HG02588 (cell line): ENCODE results near the gene GABBR2.

Experiments
- ATAC-seq: cut with Tn5 transposase; IDR thresholded peaks from one replicate; pipeline ENCODE4 v1.9.1; 2021; ENCODE audit warnings: mild to moderate bottlenecking, moderate library complexity; ENCODE audit not compliant: unreplicated experiment

Gene GABBR2

DNA sequence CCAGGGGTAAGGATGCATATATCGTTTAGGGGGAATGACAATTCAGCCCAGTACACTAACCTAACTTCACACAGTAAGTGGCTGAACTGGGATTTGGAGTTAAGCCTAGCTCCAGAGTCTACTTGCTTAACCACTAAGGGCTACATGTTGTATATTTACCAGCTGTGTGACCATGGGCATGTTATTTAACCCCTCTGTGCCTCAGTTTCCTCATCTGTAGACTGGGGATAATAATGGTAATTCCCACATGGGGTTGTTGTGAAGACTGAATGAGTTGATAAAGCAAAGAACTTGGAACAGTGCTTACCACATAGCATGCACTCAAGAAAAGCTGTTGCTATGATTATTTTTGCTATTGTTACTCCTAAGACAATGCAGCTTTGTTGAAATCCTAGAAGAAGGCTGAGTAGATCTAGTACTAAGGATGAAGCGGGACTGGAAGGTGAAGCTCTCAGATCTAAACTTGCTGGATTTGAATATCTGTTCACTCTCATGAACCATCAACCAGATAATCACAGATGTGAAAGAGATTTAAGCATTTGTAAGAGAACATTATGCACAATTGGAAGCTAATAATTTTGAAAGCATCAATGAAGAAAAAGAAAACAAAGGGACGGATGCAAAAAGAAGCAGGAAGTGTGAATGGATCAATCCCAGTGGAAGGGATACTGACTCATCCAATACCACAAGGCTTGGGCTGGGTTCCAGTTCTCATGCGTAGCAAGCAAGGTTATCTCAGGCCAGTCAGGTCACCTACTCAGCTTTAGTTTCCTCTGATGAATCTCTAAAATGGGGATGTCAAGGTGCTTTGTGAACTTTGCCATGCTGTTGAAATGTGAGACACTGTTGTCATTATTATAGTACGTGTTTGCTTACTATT lies 374.8 kb downstream of the GABBR2 start:
- no peak for ATAC-seq

DNA sequence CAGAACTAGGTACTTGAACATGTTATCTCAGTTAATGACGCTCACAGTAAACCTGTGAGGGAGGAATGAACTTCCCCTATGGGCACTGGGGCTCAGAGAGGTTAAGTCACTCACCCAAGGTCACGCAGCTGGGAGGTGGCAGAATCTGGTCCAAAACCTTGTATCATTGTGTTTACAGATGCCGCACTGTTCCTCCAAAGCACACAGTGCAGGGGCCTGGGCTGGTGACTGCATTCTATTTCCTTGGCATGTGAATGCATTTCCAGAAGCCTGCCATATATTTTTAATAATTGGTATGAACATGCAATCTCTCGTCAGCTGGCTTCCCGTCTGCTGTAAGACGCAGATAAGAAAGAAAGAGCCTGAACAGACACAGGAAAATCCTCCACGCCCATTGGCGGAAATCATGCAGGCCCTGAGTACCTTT lies 376.3 kb downstream of the GABBR2 start:
- no peak for ATAC-seq

DNA sequence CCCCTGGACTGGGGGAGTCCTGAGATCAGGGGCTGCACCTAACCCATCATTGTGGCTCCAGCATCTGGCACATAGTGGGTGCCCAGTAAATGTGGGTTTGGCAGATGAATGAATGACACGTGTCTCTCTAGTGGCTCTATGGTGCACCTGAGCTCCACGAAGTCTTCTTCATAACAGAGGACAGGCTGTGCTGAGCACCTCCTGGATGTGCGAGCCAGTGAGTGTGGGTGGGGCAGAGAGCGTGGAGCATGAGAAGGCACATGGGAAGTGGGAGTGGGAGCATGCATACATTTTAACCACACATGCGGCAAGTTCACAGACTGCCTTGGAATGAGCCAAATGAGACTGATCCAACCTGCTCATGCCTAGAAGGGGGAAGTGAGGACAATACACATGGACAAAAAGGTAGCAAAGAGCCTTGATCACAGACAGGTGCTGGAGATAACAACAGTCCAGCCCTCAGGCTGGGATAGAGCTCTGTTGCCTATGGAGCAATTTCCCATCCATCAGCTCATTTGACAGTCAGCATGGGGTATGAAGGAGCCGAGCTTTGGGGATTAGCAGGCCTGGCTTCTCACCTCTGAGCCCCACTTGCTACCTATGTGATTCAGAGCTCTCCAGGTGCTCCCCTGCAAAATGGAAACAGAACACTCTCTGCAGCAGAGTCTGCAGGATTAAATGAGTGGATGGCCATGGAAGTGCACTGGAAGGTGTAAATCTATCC lies 377.0 kb downstream of the GABBR2 start:
- no peak for ATAC-seq

DNA sequence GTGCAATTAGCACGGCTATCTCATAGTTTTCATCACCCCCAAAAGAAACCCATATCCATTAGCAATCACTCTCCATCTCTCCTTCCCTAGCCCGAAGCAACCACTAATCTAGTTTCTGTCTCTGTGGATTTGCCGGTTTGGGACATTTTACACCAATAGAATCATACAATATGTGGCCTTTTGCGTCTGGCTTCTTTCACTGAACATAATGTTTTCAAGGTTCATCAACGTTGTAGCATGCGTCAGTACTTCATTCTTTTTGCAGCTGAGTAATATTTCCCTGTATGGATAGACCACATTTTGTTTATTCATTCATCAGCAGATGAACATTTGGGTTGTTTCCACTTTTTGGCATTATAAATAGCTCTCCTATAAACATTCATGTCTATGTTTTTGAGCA lies 377.9 kb downstream of the GABBR2 start:
- no peak for ATAC-seq

DNA sequence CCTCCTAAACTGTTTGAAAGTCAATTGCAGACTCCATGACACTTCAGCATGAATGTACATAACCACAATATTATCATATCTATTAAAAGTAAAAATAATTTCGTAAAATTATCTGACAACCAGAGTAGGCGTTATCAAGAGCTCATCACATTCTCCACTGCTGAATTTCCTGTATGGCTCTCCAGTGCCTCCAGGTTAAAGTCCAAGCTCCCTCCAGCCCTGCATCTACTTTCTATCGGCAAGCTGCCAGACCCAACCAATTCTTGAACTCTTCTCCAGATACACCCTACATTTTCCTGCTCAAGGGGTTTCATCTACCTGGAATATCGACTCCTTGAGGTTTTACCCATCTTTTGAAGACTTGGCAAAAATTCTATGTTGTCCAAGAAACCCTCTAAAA lies 378.8 kb downstream of the GABBR2 start:
- no peak for ATAC-seq

DNA sequence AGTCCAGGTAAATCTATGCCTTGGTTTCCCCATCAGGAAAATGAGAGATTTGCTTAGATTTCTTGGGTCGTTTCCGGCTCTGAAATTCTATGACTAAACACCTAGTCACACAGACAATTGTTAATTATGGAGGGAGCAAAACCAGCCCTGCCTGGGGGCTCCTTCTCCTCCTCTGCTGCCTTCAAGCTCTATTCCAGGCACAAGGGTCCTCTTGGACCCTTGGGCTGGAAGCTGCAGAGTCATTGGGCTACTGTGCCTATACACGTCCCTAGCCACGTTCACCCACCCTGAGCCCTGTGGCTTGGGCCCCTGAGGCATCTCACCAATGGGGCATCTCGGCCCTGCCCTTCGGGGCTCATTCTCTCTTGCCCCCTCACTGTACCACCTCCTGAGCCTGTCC lies 379.5 kb downstream of the GABBR2 start:
- no peak for ATAC-seq

DNA sequence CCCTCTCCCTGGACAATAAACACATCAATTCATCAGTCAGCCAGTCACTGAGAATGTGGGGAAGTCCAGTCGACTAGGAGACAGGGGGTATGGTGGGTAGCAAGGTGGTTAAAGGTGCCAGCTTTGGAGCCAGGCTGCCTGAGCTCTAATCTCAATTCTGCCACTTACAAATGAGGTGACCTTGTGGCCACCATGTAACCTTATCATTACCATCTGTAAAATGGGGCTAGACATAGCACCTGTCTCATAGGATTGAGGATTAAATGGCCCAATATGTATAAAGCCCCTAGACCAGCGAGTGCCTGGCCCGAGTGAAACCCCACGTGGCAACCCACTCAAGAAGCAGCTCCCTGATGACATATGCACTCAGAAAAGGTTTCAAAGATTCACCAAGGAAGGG lies 380.0 kb downstream of the GABBR2 start:
- no peak for ATAC-seq

DNA sequence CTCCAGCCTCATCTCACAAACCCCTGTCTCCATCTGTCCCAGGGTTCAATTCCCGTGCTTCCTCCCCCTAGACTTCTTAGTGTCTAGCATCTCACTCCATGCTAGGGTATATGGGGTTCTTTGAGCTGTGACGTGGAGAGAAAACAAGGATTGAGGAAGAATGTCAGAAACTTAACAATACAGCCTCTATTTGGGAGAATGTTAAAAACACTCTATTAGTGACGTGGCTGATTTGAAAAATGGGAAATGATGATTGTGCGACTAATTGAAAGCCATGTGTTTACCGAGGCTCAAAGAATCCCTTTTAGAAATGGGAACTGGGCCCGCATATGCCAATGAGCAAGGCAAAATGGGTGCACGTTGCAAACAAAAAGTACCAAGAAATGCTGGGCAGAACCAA lies 380.6 kb downstream of the GABBR2 start:
- no peak for ATAC-seq

DNA sequence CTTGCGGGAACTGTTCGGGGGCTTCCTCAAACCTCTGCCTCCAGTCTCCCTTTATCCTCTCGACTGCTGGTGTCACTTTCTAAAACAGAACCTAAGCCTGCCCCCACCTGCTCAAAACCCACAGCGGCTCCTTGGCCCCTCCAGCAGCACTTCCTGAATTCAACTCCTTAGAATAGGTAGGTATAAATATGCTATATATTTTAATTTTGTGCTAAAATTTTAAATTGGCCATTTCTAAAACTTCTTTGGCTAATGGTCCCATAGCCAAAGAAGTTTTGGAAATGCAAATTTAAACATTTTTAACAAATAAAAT lies 381.5 kb downstream of the GABBR2 start:
- no peak for ATAC-seq

DNA sequence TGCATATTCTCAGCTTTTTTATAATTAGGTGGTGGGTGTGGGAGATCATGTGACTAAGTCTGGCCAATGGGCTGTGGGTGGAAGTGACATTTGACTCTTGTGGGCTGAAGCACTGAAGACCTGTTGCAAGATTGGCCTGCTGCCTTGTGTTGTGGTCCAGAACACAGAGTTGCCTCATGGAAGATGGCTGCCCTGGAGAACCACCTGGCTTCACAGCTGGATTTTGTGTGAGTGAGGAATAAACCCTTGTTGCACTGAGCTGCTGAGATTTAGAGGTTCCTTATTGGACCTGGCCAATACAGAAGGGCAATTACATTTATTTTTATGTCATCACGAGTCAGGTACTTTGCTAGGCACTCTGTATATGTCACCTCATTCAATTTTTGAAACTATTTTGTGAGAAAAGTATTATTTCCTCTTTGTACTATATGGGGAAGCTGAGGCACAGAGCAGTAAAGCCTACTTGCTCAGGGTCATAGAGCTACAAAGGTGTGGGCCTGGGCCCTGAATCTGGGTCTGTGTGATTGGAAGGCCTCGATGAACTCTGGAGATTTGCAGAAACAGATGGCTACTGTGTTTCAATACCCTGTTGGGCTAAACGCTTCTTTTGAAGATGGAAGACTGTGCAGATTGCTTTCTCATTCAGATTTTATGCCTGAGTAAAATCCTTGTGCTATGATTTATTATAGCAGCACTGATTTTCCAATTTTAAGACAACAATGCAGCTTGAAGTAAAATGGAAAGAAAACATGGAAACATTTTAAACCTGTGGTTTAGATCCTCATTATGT lies 382.1 kb downstream of the GABBR2 start:
- ATAC-seq = no peak

DNA sequence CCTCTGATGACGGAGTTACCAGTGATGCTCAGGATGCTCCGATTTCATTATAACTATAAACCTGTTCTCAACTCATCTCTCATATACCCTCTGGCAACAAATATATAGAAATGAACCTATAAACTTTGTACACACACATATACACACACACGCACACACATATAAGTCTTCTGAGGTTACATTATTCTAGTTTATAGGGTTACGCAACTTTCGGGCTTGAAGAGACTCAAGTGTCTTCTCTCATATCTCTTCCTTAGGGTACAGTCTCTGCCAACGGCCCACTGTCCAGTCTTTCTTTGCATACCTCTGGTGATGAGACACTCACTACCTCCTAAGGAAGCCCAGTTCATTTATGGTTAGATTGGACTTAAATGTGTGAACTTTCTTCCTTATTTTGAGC lies 383.9 kb downstream of the GABBR2 start:
- ATAC-seq = no peak

DNA sequence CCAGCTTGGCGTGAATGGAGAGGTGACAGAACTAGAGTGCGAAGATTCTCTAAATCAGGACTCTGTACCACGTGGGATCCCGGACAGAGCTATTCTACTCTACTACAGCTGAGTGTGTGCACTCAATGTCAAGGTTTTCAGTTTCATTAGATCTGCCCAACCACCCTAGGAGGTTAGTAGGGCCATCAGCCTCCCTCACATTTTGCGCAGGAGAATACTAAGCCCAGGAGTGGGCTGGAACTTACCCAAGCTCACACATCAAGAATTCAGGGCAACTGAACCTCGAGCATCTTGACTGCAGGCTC lies 385.0 kb downstream of the GABBR2 start:
- no peak for ATAC-seq

DNA sequence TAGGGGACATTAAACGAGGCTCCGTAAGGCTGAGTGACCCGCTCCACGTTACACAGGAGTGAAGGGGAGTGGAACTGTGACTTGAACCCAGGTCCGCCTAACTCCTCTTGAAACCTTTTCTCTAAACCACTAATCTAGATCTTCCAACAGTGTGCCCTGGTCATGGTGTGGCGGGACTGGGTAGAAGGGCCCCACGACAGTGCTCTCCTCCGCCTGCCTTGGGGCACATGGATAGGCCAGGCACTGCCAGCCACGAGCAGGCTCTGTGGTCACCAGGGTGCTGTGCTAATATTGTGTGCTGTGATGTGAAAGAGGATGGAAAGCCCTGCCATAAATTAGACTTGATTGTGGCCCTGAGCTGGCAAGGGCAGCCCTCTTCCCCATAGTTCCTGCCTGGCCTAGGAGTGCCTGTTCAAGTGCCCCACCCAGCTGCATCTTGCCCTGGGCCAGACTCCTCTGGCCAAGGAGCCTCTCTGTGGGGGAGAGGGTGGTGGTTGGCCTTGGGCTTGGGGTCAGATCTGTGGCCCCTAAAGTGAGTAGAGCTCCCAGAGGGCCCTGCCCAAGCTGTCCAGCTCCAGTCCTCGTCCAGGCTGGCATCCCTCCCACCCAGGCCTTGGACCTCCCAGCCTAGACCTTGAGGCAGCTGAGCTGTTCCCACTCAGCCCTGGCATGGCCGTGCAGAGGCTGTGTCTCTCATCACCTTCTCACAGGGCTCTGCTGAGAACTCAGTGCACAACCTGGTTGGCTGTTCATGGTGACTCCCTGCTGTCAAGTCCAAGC lies 385.5 kb downstream of the GABBR2 start:
- no peak for ATAC-seq

DNA sequence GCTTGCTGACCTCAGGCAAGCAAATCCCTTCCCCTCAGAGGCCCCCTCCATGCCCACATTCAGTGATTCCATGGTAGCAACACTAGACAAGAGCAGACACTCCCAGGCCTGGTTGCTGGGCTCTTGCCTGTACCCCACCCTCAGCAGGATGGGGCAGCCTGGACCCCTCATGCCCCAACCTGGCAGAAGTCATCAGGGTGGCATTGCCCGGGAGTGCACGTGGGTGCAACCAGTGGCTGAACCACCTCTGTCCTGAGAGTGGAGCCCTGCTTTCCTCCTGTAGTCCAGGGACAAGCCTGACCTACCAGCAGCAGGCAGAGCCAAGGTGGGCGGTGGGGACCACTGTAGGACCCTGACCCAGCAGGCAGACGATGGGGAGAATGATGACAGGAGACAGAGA lies 387.5 kb downstream of the GABBR2 start:
- no peak for ATAC-seq

DNA sequence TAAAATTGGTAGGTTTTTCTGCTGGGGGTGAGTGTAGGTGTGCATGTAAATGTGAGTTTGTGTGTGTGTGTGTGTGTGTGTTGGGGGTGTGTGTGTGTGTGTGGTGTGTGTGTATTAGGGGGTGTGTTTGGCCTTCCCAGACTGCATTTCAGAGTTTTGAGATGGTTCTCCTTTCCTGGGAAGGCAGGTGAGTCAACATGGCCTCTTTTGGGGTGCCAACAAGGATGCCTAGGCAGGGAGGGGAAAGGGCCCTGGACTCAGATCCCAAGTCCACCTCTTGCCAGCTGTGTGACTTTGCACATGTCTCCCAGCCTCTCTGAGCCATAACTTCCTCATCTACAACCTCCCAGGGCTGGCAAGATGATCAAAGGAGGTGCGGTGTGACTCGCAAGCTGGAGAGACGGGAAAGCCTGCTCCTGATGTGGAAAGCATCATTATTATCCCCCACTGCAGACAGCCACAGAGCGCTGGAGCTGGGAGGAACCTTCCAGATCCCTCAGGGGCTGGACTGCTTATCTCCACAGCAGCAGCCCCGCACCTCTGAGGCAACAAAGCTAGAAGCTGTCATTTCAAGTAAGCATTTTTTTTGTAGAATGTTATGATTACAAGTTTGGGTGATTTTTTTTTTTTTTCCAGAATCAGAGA lies 389.8 kb downstream of the GABBR2 start:
- ATAC-seq = no peak

DNA sequence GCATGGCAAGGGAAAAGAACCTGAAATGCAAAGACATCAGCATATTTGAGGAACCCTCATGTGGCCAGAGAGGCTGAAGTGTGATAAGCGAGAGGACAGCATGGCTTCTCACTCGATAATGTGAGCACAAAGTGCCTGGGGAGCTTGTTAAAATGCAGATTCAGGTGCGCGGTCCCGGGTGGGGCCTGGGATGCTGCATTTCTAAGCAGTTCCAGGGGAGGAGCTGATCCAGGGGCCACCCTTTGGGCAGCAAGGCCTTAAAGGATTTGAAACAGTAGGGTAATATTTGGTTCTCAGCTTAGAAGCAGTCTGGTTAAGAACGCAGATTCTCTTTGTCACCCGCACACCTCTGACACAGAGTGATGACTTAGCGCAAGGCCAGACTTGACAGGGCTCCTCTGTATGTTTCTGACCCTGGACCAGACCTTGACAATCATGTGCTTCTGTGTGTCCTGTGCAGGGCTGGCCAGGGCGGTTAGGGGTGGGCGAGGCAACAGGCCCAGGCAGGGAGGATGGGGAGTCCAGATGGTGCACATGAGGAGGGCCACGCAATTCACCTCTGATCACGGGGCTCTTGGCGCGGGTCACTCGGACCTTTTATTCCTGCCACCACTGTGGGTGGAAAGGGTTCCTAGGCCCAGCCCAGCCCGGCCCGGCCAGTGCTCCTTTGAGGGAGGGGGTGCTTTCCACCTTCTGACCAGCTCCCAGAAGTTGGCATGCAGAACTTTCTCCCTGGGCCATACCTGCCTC lies 390.5 kb downstream of the GABBR2 start:
- no peak for ATAC-seq

DNA sequence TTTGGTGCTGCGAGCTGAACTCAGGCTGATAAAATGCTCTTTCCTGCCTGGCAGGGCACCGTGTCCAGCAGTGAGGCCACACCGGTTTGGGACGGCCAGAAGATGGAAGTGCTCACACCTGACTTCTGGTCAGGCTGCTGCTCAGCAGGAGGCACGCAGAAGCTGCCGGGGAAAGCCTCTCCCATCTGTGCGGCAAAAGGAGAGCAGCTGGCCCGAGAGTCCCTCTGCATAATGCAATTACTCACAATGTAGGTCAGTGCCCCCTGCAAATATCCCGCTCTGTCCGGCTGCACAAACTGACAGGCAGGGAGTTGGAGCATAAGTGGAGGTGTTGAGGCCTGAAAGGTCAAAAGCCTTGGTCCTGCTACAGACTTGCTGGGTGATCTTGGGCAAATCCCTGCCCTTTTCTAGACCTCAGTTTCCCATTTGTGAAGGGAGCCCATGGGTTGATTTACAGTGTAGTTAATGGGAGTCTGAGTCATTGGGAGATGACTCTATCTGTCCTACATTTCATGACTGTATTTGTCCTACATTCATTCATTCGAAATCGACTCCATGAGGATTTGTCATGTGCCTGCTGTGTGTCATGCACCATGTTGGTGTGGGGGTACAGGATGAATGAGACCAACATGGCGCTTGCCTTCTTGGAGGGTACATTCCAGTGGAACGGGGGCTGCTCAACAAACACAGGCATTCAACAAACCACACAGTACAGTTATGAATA lies 391.4 kb downstream of the GABBR2 start:
- no peak for ATAC-seq

DNA sequence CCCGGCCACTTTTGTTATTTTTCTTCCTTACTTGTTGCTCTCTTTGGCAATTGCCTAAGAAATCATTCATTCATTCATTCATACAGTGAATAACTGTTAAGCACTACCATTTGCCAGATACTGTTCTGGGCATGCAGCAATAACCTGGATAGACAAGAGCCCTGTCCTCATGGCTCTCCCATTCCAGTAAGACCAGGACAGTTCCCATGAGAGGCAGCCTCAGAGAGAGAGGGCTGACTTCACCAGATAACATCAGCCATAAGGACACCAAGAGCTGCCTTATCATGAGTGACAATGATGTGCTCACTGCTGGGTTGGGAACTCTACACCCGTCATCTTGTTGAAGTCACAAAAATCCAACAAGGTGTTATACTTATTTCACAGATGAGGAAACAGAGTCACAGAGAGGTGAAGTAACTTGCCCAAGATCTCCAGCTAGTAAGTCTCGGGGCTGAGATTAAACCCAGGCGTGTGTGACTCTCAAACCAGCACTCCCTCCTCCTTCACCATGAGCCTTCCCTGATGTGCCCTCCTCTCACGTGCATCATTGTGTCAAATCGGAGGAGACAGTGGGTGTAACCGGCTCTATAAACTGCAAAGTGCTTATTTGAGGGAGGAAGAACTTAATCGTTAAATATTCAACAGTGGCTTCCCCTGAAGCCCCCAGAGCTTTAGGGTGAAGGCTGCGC lies 392.1 kb downstream of the GABBR2 start:
- ATAC-seq = no peak
